Small intestine (tissue), 7 donors: Measurements from ENCODE around the gene PCNX3. TPM values are rescaled to one million over a fixed set of nuclear protein-coding genes. Genes with fewer than 3 reads are reported as not detected.
"Not testable (repeated sequence)": the region's sequence is repeated elsewhere in the genome, so short reads cannot be mapped to it uniquely, and the experiment has no call there.

ENCODE experiments used
- DNase-seq, 2 donors: peaks; one replicate each; pipeline versions ENCODE4 v3.0.0 to v3.0.0-alpha.2; 2013
- FAIRE-seq: peaks from 2 replicates; lab custom pipeline; 2012; peaks lifted over from hg19 to GRCh38; lab: Jason Lieb, UNC
- H3K27ac ChIP-seq, 3 donors: one replicate each; pipeline ENCODE4 v1.5.1; 2013; ENCODE audit warnings: low read length in 2 of 3, mild to moderate bottlenecking in 2 of 3, control low read depth in 1 of 3, inconsistent platforms in 1 of 3, low read depth in 1 of 3, moderate library complexity in 1 of 3
- H3K27me3 ChIP-seq, 3 donors: one replicate each; pipeline ENCODE4 v1.6.1; 2013; ENCODE audit warnings: low read length in 3 of 3, inconsistent platforms in 1 of 3; ENCODE audit not compliant: control insufficient read depth in 3 of 3, insufficient read depth in 3 of 3
- H3K36me3 ChIP-seq, 3 donors: one replicate each; pipeline ENCODE4 v1.6.1; 2013; ENCODE audit warnings: low read length in 3 of 3, inconsistent platforms in 1 of 3, low read depth in 1 of 3, mild to moderate bottlenecking in 1 of 3, moderate library complexity in 1 of 3; ENCODE audit not compliant: control insufficient read depth in 3 of 3, insufficient read depth in 2 of 3
- H3K4me1 ChIP-seq, 3 donors: one replicate each; pipeline ENCODE4 v1.6.1; 2013; ENCODE audit warnings: low read length in 2 of 3, inconsistent platforms in 1 of 3, low read depth in 1 of 3, mild to moderate bottlenecking in 1 of 3, moderate library complexity in 1 of 3; ENCODE audit not compliant: control insufficient read depth in 3 of 3, insufficient read depth in 2 of 3
- H3K4me3 ChIP-seq, 3 donors: one replicate each; pipeline ENCODE4 v1.5.1; 2013; ENCODE audit warnings: low read length in 3 of 3, control low read depth in 1 of 3, inconsistent platforms in 1 of 3, low read depth in 1 of 3, mild to moderate bottlenecking in 1 of 3, moderate library complexity in 1 of 3
- H3K9me3 ChIP-seq, 2 donors: one replicate each; pipeline ENCODE4 v1.6.1; 2013; ENCODE audit warnings: low read depth in 1 of 2, low read length in 1 of 2; ENCODE audit not compliant: control insufficient read depth in 2 of 2, insufficient read depth in 1 of 2
- WGBS, 3 donors: extraction: QIAGEN DNeasy Blood & Tissue Kit; methylation state at CpG; one replicate each; pipeline ENCODE4 v1.1.7; 2013; 5-methylcytosine and 5-hydroxymethylcytosine counted together
- polyA plus RNA-seq, 4 donors: library from polyadenylated mRNA; stranded (reverse) in 3 of 4; unstranded in 1 of 4; fragments of 200-250 nt in 3 of 4; fragments of 120-200 nt in 1 of 4; gene quantifications; one replicate each; pipeline versions ENCODE4 v1.2.1 to v1.2.3, GENCODE V29; 2013
- donor health status: healthy with polysubstance abuse.
- donor health status: control.
- donor health status: control.
- donor health status: Bipolar disorder and iron deficiency.
- donor health status: healthy.

PCNX3 gene
- polyA plus RNA-seq, 4 donors = 12.7 to 27.5 (median 22.1) TPM

- 80 to 85% (median 84%) methylated on average over 6 of the region's 6 CpGs for WGBS, 3 donors
Observed at GRCh38 chr11:65683480-65683879, 67.9 kb downstream of the PCNX3 start.

GRCh38 chr11:65685981-65686380 is 70.4 kb downstream of the PCNX3 start:
- WGBS, 3 donors = 80 to 95% (median 92%) methylated on average over 8 of the region's 8 CpGs
- DNase-seq (no peak), FAIRE-seq (no peak)
- H3K27ac ChIP-seq = no peak overlapping the region
- no peak overlapping the region for H3K4me3 ChIP-seq
- H3K36me3 ChIP-seq = no peaks in the 10 kb centered on the region
- H3K27me3 ChIP-seq = no peaks in the 10 kb centered on the region
- peaks cover 0 to 2% (median 0%) of the 10 kb centered on the region in 3 donors for H3K4me1 ChIP-seq
- no peaks in the 10 kb centered on the region for H3K9me3 ChIP-seq

More at GRCh38 chr11:65683480-65683879, 67.9 kb downstream of the PCNX3 start:
- not testable (repeated sequence) for DNase-seq, FAIRE-seq, H3K27me3 ChIP-seq, H3K27ac ChIP-seq, H3K36me3 ChIP-seq, H3K4me3 ChIP-seq, H3K4me1 ChIP-seq, H3K9me3 ChIP-seq

Other genes with a start within 250 kb of the PCNX3 start
- 10 to 100 TPM; 13.9 to 35.4 (median 22.1) TPM for gene SLC25A45, start 233.1 kb upstream of the PCNX3 start, polyA plus RNA-seq
- 10 to 100 TPM; 24.4 to 31.1 (median 26.9) TPM for gene FRMD8, start 229.1 kb upstream of the PCNX3 start, polyA plus RNA-seq
- gene NEAT1, start 193.0 kb upstream of the PCNX3 start, polyA plus RNA-seq = 1,000 to 10,000 TPM in 2 of 4 donors, 100 to 1,000 TPM in 2; 256 to 3,420 (median 1,041) TPM
- gene MALAT1, start 116.7 kb upstream of the PCNX3 start, polyA plus RNA-seq = 100 to 1,000 TPM; 155 to 454 (median 226) TPM
- 10 to 100 TPM; 46.7 to 76.9 (median 61.0) TPM for gene SCYL1, start 90.7 kb upstream of the PCNX3 start, polyA plus RNA-seq
- gene LTBP3, start 57.4 kb upstream of the PCNX3 start, polyA plus RNA-seq = 10 to 100 TPM in 3 of 4 donors, 1 to 10 TPM in 1; 6.5 to 77.6 (median 21.3) TPM
- gene ZNRD2, start 45.3 kb upstream of the PCNX3 start, polyA plus RNA-seq = 10 to 100 TPM; 27.7 to 49.2 (median 35.0) TPM
- gene FAM89B, start 43.2 kb upstream of the PCNX3 start, polyA plus RNA-seq = 10 to 100 TPM; 15.9 to 39.2 (median 33.4) TPM
- 100 to 1,000 TPM in 1 of 4 donors, 10 to 100 TPM in 3; 36.1 to 131 (median 62.4) TPM for gene EHBP1L1, start 39.7 kb upstream of the PCNX3 start, polyA plus RNA-seq
- 10 to 100 TPM in 1 of 4 donors, under 1 TPM in 2, not detected in 1; 0.84 to 31.1 (median 0.89) TPM for gene KCNK7, start 20.0 kb upstream of the PCNX3 start, polyA plus RNA-seq
- 100 to 1,000 TPM in 2 of 4 donors, 10 to 100 TPM in 2; 66.4 to 180 (median 126) TPM for gene MAP3K11, start 1.6 kb upstream of the PCNX3 start, polyA plus RNA-seq
- gene SIPA1, start 22.3 kb downstream of the PCNX3 start, polyA plus RNA-seq = 10 to 100 TPM; 21.7 to 45.2 (median 33.1) TPM
- 10 to 100 TPM; 32.2 to 46.9 (median 36.7) TPM for gene RELA, start 47.1 kb downstream of the PCNX3 start, polyA plus RNA-seq
- 10 to 100 TPM; 63.9 to 76.7 (median 71.1) TPM for gene KAT5, start 96.5 kb downstream of the PCNX3 start, polyA plus RNA-seq
- 10 to 100 TPM; 36.9 to 65.1 (median 50.2) TPM for gene RNASEH2C, start 105.0 kb downstream of the PCNX3 start, polyA plus RNA-seq
- gene AP5B1, start 165.2 kb downstream of the PCNX3 start, polyA plus RNA-seq = 10 to 100 TPM in 1 of 4 donors, 1 to 10 TPM in 3; 6.9 to 17.3 (median 9.1) TPM
- 10 to 100 TPM; 11.9 to 41.3 (median 20.1) TPM for gene OVOL1, start 171.3 kb downstream of the PCNX3 start, polyA plus RNA-seq
- gene SNX32, start 218.2 kb downstream of the PCNX3 start, polyA plus RNA-seq = 1 to 10 TPM in 3 of 4 donors, under 1 TPM in 1; 0.54 to 4.0 (median 1.8) TPM
- gene CFL1, start 242.4 kb downstream of the PCNX3 start, polyA plus RNA-seq = 1,000 to 10,000 TPM in 3 of 4 donors, 100 to 1,000 TPM in 1; 854 to 2,084 (median 1,613) TPM
- 100 to 1,000 TPM in 1 of 4 donors, 10 to 100 TPM in 3; 45.3 to 118 (median 73.8) TPM for gene MUS81, start 244.7 kb downstream of the PCNX3 start, polyA plus RNA-seq